ENCODE measurements around the gene HDGFL1.

HDGFL1 gene

GRCh38 chr6:22569281-22570184 lies at the start of gene HDGFL1:
TSS of gene HDGFL1 (plus strand) at chr6:22569566. CDS start at chr6:22569576, 10 bp downstream.
- no peak for DNase-seq

- no peak for DNase-seq
Observed at GRCh38 chr6:22521035-22521434, 48.3 kb upstream of the HDGFL1 start.

GRCh38 chr6:22526736-22527135 lies 42.6 kb upstream of the HDGFL1 start:
- DNase-seq, result no peak

GRCh38 chr6:22529866-22530265 lies 39.5 kb upstream of the HDGFL1 start:
- DNase-seq, result no peak

GRCh38 chr6:22530506-22530905 lies 38.9 kb upstream of the HDGFL1 start:
- DNase-seq, result no peak

- DNase-seq, result no peak
Observed at GRCh38 chr6:22536122-22536521, 33.2 kb upstream of the HDGFL1 start.

- DNase-seq, result no peak
Observed at GRCh38 chr6:22544476-22544875, 24.9 kb upstream of the HDGFL1 start.

GRCh38 chr6:22545051-22545450 lies 24.3 kb upstream of the HDGFL1 start:
- no peak for DNase-seq

- DNase-seq, result no peak
Observed at GRCh38 chr6:22546236-22546635, 23.1 kb upstream of the HDGFL1 start.

- DNase-seq, result no peak
Observed at GRCh38 chr6:22550971-22551670, 18.2 kb upstream of the HDGFL1 start.

GRCh38 chr6:22556266-22556665 lies 13.1 kb upstream of the HDGFL1 start:
- DNase-seq, result no peak

- no peak for DNase-seq
Observed at GRCh38 chr6:22557007-22557406, 12.4 kb upstream of the HDGFL1 start.

GRCh38 chr6:22558288-22558882 lies 11.0 kb upstream of the HDGFL1 start:
- DNase-seq, result no peak

GRCh38 chr6:22568854-22569253 lies 512 bp upstream of the HDGFL1 start:
- DNase-seq, result no peak

GRCh38 chr6:22570185-22570551 lies 802 bp downstream of the HDGFL1 start:
- DNase-seq, result no peak

GRCh38 chr6:22575190-22575589 lies 5.8 kb downstream of the HDGFL1 start:
- DNase-seq, result no peak

- no peak for DNase-seq
Observed at GRCh38 chr6:22579439-22579838, 10.1 kb downstream of the HDGFL1 start.

- no peak for DNase-seq
Observed at GRCh38 chr6:22580337-22580736, 11.0 kb downstream of the HDGFL1 start.

GRCh38 chr6:22582417-22583205 lies 13.2 kb downstream of the HDGFL1 start:
- no peak for DNase-seq

- DNase-seq, result no peak
Observed at GRCh38 chr6:22583230-22583629, 13.9 kb downstream of the HDGFL1 start.

- no peak for DNase-seq
Observed at GRCh38 chr6:22583927-22584326, 14.6 kb downstream of the HDGFL1 start.

- DNase-seq, result no peak
Observed at GRCh38 chr6:22589118-22589517, 19.8 kb downstream of the HDGFL1 start.

- no peak for DNase-seq
Observed at GRCh38 chr6:22590423-22590822, 21.1 kb downstream of the HDGFL1 start.
